ENCODE data around the gene ZMYM4.
"Not testable (repeated sequence)": the region's sequence is repeated elsewhere in the genome, so short reads cannot be mapped to it uniquely, and the experiment has no call there.

ZMYM4 gene

DNA sequence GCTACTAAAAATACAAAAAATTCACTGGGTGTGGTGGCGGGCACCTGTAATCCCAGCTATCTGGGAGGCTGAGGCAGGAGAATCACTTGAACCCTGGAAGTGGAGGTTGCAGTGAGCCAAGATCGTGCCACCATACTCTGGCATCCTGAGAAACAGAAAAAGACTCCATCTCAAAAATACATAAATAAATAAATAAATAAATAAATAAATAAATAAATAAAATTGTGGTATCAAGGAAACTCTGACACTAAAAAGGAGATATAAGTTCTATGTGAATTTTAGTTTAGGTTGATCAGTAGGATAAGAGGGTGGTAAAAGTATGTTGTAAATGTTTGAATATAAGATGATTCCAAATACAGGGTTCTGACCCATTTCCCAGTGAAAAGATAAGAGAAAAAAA is 63.1 kb downstream of the ZMYM4 start:
- DNase-seq = not testable (repeated sequence)

GRCh38 chr1:35334485-35334884 is 66.0 kb downstream of the ZMYM4 start:
- no peak for DNase-seq

GRCh38 chr1:35340519-35340918 is 72.0 kb downstream of the ZMYM4 start:
- DNase-seq = no peak

- DNase-seq = no peak
Observed at GRCh38 chr1:35345439-35345981, 77.0 kb downstream of the ZMYM4 start.

GRCh38 chr1:35350872-35351271 is 82.4 kb downstream of the ZMYM4 start:
- DNase-seq = no peak

GRCh38 chr1:35359995-35360394 is 91.5 kb downstream of the ZMYM4 start:
- no peak for DNase-seq

DNA sequence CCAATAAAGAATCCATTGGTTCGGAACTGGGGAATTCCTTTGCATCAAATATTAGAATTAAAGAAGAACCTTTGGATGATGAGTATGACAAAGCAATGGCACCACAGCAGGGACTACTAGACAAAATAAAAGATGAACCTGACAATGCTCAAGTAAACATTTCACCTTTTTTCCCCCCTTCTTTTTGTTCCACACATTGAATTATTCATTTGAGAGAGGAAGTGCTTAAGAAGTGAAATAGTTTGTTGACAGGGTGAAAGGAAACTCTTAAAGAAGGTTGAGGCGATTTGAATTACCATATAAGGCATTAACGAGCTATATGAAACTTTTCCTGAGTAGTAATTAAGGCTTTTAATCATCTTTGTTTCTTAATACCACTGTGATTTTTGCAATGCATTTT is 93.1 kb downstream of the ZMYM4 start:
- no peak for DNase-seq

DNA sequence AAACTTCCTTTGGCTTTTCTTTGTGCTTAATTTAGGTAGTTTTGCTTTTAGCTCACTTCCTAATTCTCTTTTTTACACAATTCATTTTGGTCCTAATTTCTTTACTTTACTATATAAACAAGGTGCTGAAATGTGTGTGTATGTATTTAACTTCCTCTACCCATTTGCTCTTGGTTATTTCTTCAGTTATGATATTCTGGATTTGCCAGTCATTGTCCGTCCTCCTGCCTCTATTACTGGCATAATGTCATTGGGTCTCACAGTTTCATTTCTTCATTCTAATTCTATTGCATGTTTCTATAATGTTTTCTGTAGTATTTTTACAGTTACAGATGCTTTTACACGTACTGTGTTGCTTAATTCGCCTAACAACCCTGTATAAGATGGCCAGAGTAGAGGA is 96.2 kb downstream of the ZMYM4 start:
- no peak for DNase-seq

DNA sequence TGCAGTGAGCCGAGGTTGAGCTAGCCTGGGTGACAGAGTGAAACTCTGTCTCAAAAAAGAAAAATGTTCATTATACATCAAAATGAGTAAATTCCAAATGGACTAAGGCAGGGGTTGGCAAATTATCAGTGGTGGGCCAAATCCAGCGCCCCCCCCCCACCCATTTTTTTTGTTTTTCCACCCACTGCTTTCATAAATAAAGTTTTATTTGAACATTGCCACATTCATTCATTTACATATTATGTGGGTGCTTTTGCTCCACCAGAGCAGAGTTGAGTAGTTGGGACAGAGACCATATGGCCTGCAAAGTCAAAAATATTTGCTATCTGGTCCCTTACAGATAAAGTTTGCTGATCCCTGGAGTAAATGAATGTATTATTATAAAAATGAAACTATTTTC is 99.4 kb downstream of the ZMYM4 start:
- DNase-seq = no peak

DNA sequence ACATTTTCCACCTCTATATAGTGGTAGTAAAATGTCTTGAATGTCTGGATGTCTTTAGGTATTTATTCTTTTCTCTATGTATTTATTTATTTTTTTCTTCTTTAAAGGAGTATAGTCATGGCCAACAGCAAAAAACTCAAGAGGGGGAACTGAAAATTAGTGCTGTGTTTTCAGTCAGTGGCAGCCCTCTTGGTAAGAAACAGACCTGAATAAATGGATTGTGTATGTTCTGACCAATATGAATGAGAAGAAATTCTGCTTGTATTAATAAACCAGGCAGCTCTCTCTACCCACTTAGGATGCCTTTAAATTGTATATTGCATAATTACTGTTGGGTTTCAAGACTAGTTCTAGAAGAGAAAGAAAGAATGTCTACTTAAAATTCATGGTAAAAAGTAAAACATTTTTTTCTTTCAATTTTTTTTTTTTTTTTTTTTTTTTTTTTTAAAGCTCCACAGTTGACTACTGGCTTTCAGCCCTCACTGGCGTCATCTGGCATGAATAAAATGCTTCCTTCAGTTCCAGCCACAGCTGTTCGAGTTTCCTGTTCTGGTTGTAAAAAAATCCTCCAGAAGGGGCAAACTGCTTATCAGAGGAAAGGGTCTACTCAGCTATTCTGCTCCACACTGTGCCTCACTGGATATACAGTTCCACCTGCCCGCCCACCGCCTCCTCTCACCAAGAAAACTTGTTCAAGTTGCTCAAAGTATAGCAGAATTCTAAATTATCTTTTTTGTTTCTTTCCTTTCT is 101.6 kb downstream of the ZMYM4 start:
- DNase-seq = no peak

DNA sequence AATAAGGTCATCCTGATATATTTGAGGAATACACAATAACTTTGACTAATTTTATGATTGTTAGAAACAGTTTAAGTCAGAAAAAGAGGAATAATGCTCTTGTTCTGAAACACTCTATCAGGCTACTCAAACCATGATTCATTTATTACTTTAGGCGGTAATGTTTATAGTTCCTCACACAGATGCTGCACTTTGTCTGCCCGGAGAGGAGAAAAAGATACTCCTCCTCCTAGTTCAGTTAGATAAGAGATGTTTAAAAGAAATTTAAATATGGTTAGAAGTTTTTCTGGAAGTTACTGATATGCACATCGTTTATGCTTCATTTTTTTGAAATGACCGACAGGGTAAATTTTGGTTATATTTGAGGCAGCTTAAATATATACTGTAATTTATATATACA is 103.0 kb downstream of the ZMYM4 start:
- DNase-seq = no peak

- no peak for DNase-seq
Observed at GRCh38 chr1:35377555-35377954, 109.0 kb downstream of the ZMYM4 start.

DNA sequence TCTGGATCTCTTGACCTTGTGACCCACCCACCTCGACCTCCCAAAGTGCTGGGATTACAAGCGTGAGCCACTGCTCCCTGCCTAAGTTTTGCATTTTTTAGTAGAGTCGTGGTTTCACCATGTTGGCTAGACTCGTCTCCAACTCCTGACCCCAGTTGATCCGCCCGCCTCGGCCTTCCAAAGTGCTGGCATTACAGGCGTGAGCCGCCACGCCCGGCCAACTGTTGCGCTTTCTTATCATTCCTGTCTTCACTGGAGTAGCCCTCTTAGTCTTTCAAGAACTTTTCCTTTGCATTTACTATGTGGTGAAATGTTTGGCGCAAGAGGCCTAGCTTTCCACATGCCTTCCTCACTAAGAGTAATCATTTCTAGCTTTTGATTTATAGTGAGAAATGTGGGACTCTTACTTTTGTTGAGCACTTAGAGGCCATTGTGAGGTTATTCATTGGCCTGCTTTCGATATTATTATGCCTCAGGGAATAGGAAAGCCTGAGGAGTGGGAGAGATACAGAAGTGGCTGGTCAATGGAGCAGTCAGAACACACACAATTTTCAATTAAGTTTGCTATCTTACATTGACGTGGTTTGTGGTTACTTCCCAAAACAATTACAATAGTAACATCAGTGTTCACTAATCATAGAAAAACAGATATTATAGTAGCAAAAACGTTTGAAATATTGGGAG is 111.0 kb downstream of the ZMYM4 start:
- DNase-seq = no peak

GRCh38 chr1:35380111-35380510 is 111.6 kb downstream of the ZMYM4 start:
- not testable (repeated sequence) for DNase-seq

GRCh38 chr1:35382107-35382506 is 113.6 kb downstream of the ZMYM4 start:
- no peak for DNase-seq

DNA sequence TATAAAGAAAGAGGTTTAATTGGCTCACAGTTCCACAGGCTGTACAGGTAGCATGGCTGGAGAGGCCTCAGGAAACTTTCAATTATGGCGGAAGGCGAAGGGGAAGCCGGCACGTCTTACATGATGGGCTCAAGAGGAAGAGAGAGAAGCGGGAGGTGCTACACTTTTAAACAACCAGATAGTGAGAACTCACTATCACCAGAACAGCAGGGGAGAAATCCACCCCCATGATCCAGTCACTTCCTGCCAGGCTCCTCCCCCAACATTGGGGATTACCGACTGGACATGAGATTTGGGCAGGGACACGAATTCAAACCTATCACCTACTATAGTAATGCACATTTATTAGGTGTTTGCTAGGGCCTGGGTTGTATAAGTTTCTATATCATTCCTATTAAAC is 117.8 kb downstream of the ZMYM4 start:
- DNase-seq = no peak

GRCh38 chr1:35386959-35387358 is 118.5 kb downstream of the ZMYM4 start:
- no peak for DNase-seq

DNA sequence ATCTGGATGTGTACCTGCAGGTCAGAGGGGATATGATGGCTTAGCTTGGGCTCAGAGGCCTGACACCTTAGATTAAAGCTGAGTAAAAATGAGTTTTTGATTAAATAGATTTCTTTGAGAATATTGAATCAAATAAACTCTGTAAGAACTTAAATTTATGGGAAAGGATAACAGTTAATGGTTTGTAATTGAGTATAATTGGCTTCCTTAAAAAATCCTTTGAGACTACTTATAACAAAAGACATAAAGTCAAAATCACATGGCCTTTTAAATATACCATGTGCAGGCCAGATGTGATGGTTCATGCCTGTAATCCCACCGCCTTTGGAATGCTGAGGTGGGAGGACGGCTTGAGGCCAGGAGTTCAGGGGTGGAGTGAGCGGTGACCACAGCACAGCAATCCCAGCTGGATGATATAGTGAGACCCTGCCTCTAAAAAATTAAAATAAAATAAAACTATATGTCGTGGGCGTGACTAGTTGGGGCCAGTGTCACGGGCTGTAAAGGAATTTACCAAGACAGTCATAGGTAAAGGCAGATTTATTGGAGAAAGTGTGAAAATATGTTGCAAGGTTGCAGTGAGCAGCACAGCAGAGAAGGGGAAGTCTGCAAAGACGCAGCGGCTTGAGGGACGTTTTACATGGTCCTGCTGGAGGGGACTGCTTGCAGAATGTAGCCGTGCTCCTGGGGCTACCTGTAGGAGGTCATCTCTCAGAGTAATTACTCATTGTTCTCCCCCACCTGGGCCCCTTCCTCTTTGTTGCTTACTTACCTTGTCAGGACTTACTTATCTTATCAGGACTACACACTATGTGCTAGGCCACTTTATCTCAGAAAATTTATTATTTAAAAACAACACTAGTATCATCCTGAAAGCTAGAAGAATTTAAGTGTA is 122.3 kb downstream of the ZMYM4 start:
- DNase-seq = no peak

DNA sequence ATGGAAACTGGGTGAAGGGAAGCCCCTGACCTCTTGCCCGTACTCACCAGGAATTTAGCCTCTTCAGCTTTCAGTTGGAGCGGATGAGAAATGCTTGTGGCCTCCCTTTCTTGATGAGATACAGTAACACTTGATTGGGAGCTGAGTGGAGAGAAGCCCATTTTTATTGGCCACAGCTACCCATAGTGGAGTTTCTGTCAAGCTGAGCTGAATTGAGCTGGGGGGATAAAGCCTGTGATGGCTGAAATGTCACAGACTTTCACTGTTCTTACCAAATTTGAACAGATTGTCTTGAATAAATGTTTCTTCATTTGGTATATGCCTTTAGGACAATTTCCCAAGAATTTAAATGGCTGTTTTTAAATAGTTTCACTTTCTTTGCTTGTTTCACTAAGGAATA is 125.9 kb downstream of the ZMYM4 start:
- DNase-seq = no peak

GRCh38 chr1:35398739-35399138 is 130.2 kb downstream of the ZMYM4 start:
- DNase-seq = no peak

DNA sequence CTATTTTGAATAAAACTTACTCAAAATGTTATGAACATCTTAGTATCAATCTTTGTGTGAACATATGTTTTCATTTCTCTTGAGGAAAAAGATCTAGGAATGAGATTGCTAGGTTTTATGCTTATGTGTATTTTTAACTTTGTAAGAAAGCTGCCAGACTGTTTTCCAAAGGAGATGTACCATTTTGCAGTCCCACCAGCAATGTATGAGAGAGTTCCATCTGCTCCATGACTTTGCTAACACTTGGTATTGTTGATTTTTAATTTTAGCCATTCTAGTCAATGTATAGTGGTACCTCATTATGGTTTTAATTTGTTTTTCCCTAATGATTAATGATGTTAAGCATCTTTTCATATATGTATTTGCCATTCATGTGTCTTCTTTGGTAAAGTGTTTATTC is 132.5 kb downstream of the ZMYM4 start:
- no peak for DNase-seq

GRCh38 chr1:35406103-35406502 is 137.6 kb downstream of the ZMYM4 start:
- no peak for DNase-seq

GRCh38 chr1:35407743-35408142 is 139.2 kb downstream of the ZMYM4 start:
- no peak for DNase-seq

Data from CD4-positive, alpha-beta T cell treated with Interleukin-12 subunit alpha and Interleukin-12 subunit beta, for 1 hour (primary cell).